ENCODE data around the gene CHST6.

DNA sequence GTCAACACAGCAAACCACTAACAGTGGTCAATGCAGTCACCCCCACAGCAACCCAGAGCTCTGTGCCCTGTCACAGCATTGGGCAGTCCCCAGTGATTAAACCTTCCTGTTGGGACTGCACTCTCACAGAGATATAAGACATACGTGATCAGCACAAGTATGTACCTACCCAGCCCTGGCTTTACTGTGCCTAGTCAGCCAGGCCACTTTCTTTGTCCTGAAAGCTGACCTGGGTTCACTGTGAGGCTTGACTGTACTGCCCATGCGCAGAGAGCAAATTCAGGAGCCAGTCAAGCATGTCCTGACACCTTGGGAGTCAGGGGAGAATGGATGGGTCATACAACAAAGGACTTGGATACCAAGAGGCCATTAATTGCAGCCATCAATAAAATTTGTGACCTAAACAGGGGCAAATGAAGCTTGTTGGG is 19.8 kb downstream of the CHST6 start:
- TF ChIP-seq, protein P1, sequence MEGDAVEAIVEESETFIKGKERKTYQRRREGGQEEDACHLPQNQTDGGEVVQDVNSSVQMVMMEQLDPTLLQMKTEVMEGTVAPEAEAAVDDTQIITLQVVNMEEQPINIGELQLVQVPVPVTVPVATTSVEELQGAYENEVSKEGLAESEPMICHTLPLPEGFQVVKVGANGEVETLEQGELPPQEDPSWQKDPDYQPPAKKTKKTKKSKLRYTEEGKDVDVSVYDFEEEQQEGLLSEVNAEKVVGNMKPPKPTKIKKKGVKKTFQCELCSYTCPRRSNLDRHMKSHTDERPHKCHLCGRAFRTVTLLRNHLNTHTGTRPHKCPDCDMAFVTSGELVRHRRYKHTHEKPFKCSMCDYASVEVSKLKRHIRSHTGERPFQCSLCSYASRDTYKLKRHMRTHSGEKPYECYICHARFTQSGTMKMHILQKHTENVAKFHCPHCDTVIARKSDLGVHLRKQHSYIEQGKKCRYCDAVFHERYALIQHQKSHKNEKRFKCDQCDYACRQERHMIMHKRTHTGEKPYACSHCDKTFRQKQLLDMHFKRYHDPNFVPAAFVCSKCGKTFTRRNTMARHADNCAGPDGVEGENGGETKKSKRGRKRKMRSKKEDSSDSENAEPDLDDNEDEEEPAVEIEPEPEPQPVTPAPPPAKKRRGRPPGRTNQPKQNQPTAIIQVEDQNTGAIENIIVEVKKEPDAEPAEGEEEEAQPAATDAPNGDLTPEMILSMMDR (IDR thresholded peaks at IDR 0.05), result no peak
- TF ChIP-seq POLR2A (IDR thresholded peaks at IDR 0.05), result no peak
